Vagina (tissue), 2 donors: Measurements from ENCODE around the gene SARS1.

ENCODE experiments used
- POLR2AphosphoS5 ChIP-seq, 2 donors: sonication (generic); formaldehyde crosslinking; IDR thresholded peaks; one replicate each; pipeline ENCODE4 v1.9.0; 2017; ENCODE audit warnings: antibody characterized with exemption in 2 of 2, mild to moderate bottlenecking in 2 of 2, low read depth in 1 of 2; ENCODE audit not compliant: insufficient read depth in 1 of 2
- TF ChIP-seq, protein P1 (sequence below), 3 experiments: fragments of 450-650 bp in 2 of 3; fragments of 200-600 bp in 1 of 3; sonication (generic) in 1 of 3; IDR thresholded peaks; one replicate each; pipeline ENCODE4 v1.5.1; 2017 to 2019; ENCODE audit warnings: antibody characterized with exemption in 3 of 3, mild to moderate bottlenecking in 2 of 3, moderate library complexity in 2 of 3

DNA sequence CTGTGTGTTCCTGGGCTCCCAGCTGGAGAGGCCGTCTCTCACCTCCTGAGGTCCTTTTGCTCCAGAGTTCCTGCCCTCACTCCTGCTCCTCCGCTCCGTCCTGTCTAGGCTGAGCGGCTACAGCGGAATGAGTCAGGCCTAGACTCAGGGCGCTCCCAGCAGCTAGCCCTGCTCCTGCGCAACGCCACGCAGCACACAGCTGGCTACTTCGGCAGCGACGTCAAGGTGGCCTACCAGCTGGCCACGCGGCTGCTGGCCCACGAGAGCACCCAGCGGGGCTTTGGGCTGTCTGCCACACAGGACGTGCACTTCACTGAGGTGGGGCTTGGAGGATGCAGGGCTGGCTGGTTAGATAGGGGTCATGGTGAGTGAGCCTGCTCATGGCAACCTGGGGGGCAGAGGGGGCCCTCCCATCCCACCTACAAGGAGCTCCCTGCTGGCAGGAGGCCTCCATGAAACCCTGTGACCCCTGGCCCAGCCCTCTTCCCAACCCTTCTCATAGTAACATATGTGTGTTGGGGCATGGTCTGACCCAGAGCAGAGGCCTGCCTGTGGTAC is 54.1 kb downstream of the SARS1 start:
- TF ChIP-seq POLR2AphosphoS5 (IDR thresholded peaks at IDR 0.05; ENCODE audit: insufficient read depth in 1 of 2, low read depth in 1 of 2) = no peak
- TF ChIP-seq, protein P1, sequence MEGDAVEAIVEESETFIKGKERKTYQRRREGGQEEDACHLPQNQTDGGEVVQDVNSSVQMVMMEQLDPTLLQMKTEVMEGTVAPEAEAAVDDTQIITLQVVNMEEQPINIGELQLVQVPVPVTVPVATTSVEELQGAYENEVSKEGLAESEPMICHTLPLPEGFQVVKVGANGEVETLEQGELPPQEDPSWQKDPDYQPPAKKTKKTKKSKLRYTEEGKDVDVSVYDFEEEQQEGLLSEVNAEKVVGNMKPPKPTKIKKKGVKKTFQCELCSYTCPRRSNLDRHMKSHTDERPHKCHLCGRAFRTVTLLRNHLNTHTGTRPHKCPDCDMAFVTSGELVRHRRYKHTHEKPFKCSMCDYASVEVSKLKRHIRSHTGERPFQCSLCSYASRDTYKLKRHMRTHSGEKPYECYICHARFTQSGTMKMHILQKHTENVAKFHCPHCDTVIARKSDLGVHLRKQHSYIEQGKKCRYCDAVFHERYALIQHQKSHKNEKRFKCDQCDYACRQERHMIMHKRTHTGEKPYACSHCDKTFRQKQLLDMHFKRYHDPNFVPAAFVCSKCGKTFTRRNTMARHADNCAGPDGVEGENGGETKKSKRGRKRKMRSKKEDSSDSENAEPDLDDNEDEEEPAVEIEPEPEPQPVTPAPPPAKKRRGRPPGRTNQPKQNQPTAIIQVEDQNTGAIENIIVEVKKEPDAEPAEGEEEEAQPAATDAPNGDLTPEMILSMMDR (IDR thresholded peaks at IDR 0.05) = no peak
